Endothelial cell of umbilical vein (primary cell): ENCODE data around the gene RCVRN. TPM values are rescaled to one million over a fixed set of nuclear protein-coding genes. Genes with fewer than 3 reads are reported as not detected.

ENCODE experiments used
- BruUV-seq: library from RNA; stranded (reverse); fragments of 400-500 nt; replicated peaks from 2 replicates; lab custom pipeline; 2021; lab: Mats Ljungman, UMichigan
- CTCF ChIA-PET: fragments of 300-600, 350-600 bp; sonication (Branson Sonifier 250); formaldehyde crosslinking; loops from one replicate; lab custom pipeline; 2021; ENCODE audit warnings: antibody characterized with exemption, inconsistent platforms; lab: Charles Lee
- POLR2A ChIA-PET: fragments of 300-600, 350-600 bp; sonication (Branson Sonifier 250); formaldehyde crosslinking; loops from one replicate; lab custom pipeline; 2021; ENCODE audit warnings: antibody characterized with exemption, inconsistent platforms; lab: Charles Lee
- DNase-seq: peaks from one replicate; pipeline ENCODE4 v3.0.0-alpha.2; 2011; ENCODE audit warnings: low read depth, low spot score
- FAIRE-seq: peaks from 2 replicates; lab custom pipeline; 2011; peaks lifted over from hg19 to GRCh38; lab: Jason Lieb, UNC
- H2AFZ ChIP-seq: 2 replicates; pipeline ENCODE4 v1.6.0; 2012; ENCODE audit warnings: low read depth, low read length, control low read depth, inconsistent platforms
- H3K27ac ChIP-seq: 2 replicates; pipeline ENCODE4 v1.5.1; 2011; ENCODE audit warnings: low read depth, mild to moderate bottlenecking, control low read depth, low read length, moderate library complexity; ENCODE audit not compliant: insufficient read depth
- H3K27me3 ChIP-seq, 2 experiments: 2 replicates each; pipeline versions ENCODE4 v1.6.0 to v1.6.1; 2011; ENCODE audit warnings: low read length in 2 of 2, mixed read lengths in 1 of 2; ENCODE audit not compliant: control insufficient read depth in 2 of 2, insufficient read depth in 2 of 2
- H3K36me3 ChIP-seq, 2 experiments: 2 replicates in 1 of 2; 3 replicates in 1 of 2; pipeline ENCODE4 v1.5.1; 2011; ENCODE audit warnings: low read length in 2 of 2, mild to moderate bottlenecking in 1 of 2, moderate library complexity in 1 of 2; ENCODE audit not compliant: control insufficient read depth in 2 of 2, insufficient read depth in 2 of 2; ENCODE audit errors: extremely low read depth in 1 of 2
- H3K4me1 ChIP-seq: 3 replicates; pipeline ENCODE4 v1.5.1; 2011; ENCODE audit warnings: mild to moderate bottlenecking, low read length; ENCODE audit not compliant: control insufficient read depth, insufficient read depth; ENCODE audit errors: extremely low read depth
- H3K4me2 ChIP-seq: 2 replicates; pipeline ENCODE4 v1.6.1; 2011; ENCODE audit warnings: low read length, control low read depth, mixed read lengths; ENCODE audit not compliant: insufficient read depth
- H3K4me3 ChIP-seq, 3 experiments: fragments of 200-600 bp in 1 of 3; sonication (generic), shearing (Covaris generic) in 1 of 3; replicated peaks in 1 of 3; 2 replicates each; pipeline ENCODE4 v1.5.1; 2011 to 2016; ENCODE audit warnings: control low read depth in 3 of 3, low read length in 3 of 3, mild to moderate bottlenecking in 2 of 3, inconsistent platforms in 1 of 3, low read depth in 1 of 3, moderate library complexity in 1 of 3; ENCODE audit not compliant: insufficient read depth in 1 of 3
- H3K79me2 ChIP-seq: 2 replicates; pipeline ENCODE4 v1.6.0; 2012; ENCODE audit warnings: low read length, inconsistent platforms; ENCODE audit not compliant: control insufficient read depth, insufficient read depth
- H3K9ac ChIP-seq: replicated peaks from 2 replicates; pipeline ENCODE3; 2011; ENCODE audit warnings: low read length, control low read depth; ENCODE audit not compliant: insufficient read depth; ENCODE audit errors: extremely low read depth
- H3K9me1 ChIP-seq: replicated peaks from 3 replicates; pipeline ENCODE4 v1.6.0; 2011; ENCODE audit warnings: mild to moderate bottlenecking, low read length; ENCODE audit not compliant: control insufficient read depth, insufficient read depth; ENCODE audit errors: extremely low read depth
- H3K9me3 ChIP-seq: replicated peaks from 2 replicates; pipeline ENCODE4 v1.5.1; 2012; ENCODE audit warnings: low read length, inconsistent platforms; ENCODE audit not compliant: control insufficient read depth, insufficient read depth
- H4K20me1 ChIP-seq: replicated peaks from 2 replicates; pipeline ENCODE3; 2011; ENCODE audit warnings: mild to moderate bottlenecking, low read length; ENCODE audit not compliant: control insufficient read depth, insufficient read depth; ENCODE audit errors: extremely low read depth
- CTCF ChIP-seq, 2 donors: IDR thresholded peaks; 1 replicate in 1 of 2; 2 replicates in 1 of 2; pipeline ENCODE4 v1.5.1; 2011; ENCODE audit warnings: low read length in 2 of 2, mild to moderate bottlenecking in 2 of 2, moderate library complexity in 2 of 2, control low read depth in 1 of 2, inconsistent platforms in 1 of 2, low read depth in 1 of 2; ENCODE audit not compliant: insufficient read depth in 1 of 2; ENCODE audit errors: extremely low read depth in 1 of 2
- EZH2 ChIP-seq: IDR thresholded peaks from 2 replicates; pipeline ENCODE4 v1.6.1; 2012; ENCODE audit warnings: borderline replicate concordance, low read depth, mild to moderate bottlenecking, moderate library complexity, low read length, inconsistent platforms; ENCODE audit not compliant: severe bottlenecking
- FOS ChIP-seq: IDR thresholded peaks from 2 replicates; pipeline ENCODE4 v1.6.1; 2011; ENCODE audit warnings: mild to moderate bottlenecking, low read length, moderate library complexity, borderline replicate concordance; ENCODE audit not compliant: insufficient read depth
- GATA2 ChIP-seq: IDR thresholded peaks from 2 replicates; pipeline ENCODE4 v1.7.0; 2011; ENCODE audit warnings: low read depth, mild to moderate bottlenecking, moderate library complexity, mixed read lengths, low read length; ENCODE audit not compliant: insufficient read length, insufficient read depth
- JUN ChIP-seq: IDR thresholded peaks from 2 replicates; pipeline ENCODE4 v1.6.1; 2011; ENCODE audit warnings: borderline replicate concordance, low read depth; ENCODE audit not compliant: insufficient read length, insufficient read depth
- MAX ChIP-seq: IDR thresholded peaks from 2 replicates; pipeline ENCODE4 v1.6.1; 2011; ENCODE audit not compliant: insufficient read depth, insufficient read length
- MYC ChIP-seq: IDR thresholded peaks from one replicate; pipeline ENCODE4 v1.6.1; 2011; ENCODE audit warnings: mild to moderate bottlenecking, low read depth, low read length
- POLR2A ChIP-seq: IDR thresholded peaks from 2 replicates; pipeline ENCODE4 v1.6.1; 2012; ENCODE audit warnings: low read depth, mild to moderate bottlenecking, control low read depth, low read length
- POLR2AphosphoS5 ChIP-seq: IDR thresholded peaks from 2 replicates; pipeline ENCODE4 v1.6.1; 2012; ENCODE audit warnings: low read depth, mild to moderate bottlenecking, control low read depth, low read length, moderate library complexity; ENCODE audit not compliant: insufficient read depth
- dilution Hi-C: fragments of 300-500 bp; cut with MboI; formaldehyde crosslinking; loops from one replicate; pipeline ENCODE4 v1.15.0; 2019; ENCODE audit warnings: low sequenced_read_pairs; ENCODE audit not compliant: extremely low pct_ligation_motif_present
- intact Hi-C: fragments of 100-400 bp; cut with micrococcal nuclease; formaldehyde crosslinking; loops from one replicate; pipeline ENCODE4 v1.10.0; 2022
- polyA plus RNA-seq, 4 experiments: library from polyadenylated mRNA; depleted of rRNA in 3 of 4; stranded (reverse) in 3 of 4; unstranded in 1 of 4; fragments of >200 nt; gene quantifications; 2 replicates each; pipeline versions ENCODE4 v1.2.1 to v1.2.3, GENCODE V29; 2011 to 2012; ENCODE audit warnings: missing spikeins in 1 of 4
- total RNA-seq: library from RNA; stranded (reverse); gene quantifications from 2 replicates; pipeline ENCODE4 v1.2.3, GENCODE V29; 2021

Gene RCVRN
- total and polyA plus RNA-seq, 2 donors (not counting 3 experiments of a cell fraction or from before 2014, with no cell fraction given), result not detected

- BruUV-seq, result no TSS peak
- no peaks in the 10 kb centered on the region for H3K4me1 ChIP-seq
- no peak overlapping the region for H3K4me3 ChIP-seq
- peaks cover 4% of the 10 kb centered on the region for H3K9me3 ChIP-seq
- no peak overlapping the region for H3K27ac ChIP-seq
- H3K4me2 ChIP-seq, result no peak overlapping the region
- no peak for TF ChIP-seq MYC
- no peak for TF ChIP-seq JUN
- TF ChIP-seq GATA2, result no peak
- ChIA-PET POLR2A (no interaction called here), CTCF (no interaction called here)
- dilution Hi-C loops (no loop called here), intact Hi-C loops (no loop called here)
- no peak for FAIRE-seq
- no peak overlapping the region for H3K9ac ChIP-seq
- no peaks in the 10 kb centered on the region for H3K79me2 ChIP-seq
- no peaks in the 10 kb centered on the region for H3K27me3 ChIP-seq
- H4K20me1 ChIP-seq, result no peaks in the 10 kb centered on the region
- H3K9me1 ChIP-seq, result no peaks in the 10 kb centered on the region
- no peak overlapping the region for H2AFZ ChIP-seq
- no peaks in the 10 kb centered on the region for H3K36me3 ChIP-seq
- DNase-seq, result no peak
Measured at GRCh38 chr17:9937241-9937761, 32.2 kb upstream of the RCVRN start.

- intact Hi-C loops, result no loop called here
- dilution Hi-C loops, result no loop called here
- Histone ChIP-seq H3K27ac (no peak overlapping the region), H3K27me3 (no peaks in the 10 kb centered on the region), H3K9me3 (peaks cover 4% of the 10 kb centered on the region), H4K20me1 (no peaks in the 10 kb centered on the region), H3K9me1 (no peaks in the 10 kb centered on the region), H3K9ac (no peak overlapping the region), H3K4me1 (no peaks in the 10 kb centered on the region), H3K79me2 (no peaks in the 10 kb centered on the region), H3K4me3 (no peak overlapping the region), H3K4me2 (no peak overlapping the region), H3K36me3 (no peaks in the 10 kb centered on the region), H2AFZ (no peak overlapping the region)
- FAIRE-seq (no peak), DNase-seq (no peak)
- CTCF ChIA-PET, result interaction anchor here (1.4 kb wide), 1 partner anchor 12 kb away, joined by 3 read pairs; no protein-coding TSS in a partner anchor
- POLR2A ChIA-PET, result no interaction called here
- BruUV-seq, result no TSS peak
- TF ChIP-seq MYC (no peak), CTCF (IDR thresholded peaks at IDR 0.05; ENCODE audit: extremely low read depth in 1 of 2, insufficient read depth in 1 of 2, low read depth in 1 of 2, low read length in 2 of 2) (no peak), POLR2A (no peak), GATA2 (no peak), MAX (no peak), EZH2 (no peak), FOS (no peak), POLR2AphosphoS5 (no peak)
Measured at GRCh38 chr17:9936095-9936494, 31.0 kb upstream of the RCVRN start.
